K562 (cell line): Measurements from ENCODE around the gene B4GALT7. TPM values are rescaled to one million over a fixed set of nuclear protein-coding genes. Genes with fewer than 3 reads are reported as not detected.

Experiments
- CBX5 ChIP-seq: IDR thresholded peaks from 2 replicates; pipeline ENCODE4 v1.6.1; 2014; ENCODE audit warnings: low read depth, borderline replicate concordance
- CREM ChIP-seq: IDR thresholded peaks from 2 replicates; pipeline ENCODE4 v1.6.1; 2014; ENCODE audit warnings: antibody characterized with exemption, low read depth
- DMBX1 ChIP-seq: fragments of 250-450 bp; sonication (Bioruptor Pico); IDR thresholded peaks from 2 replicates; pipeline ENCODE4 v1.8.0; 2022; ENCODE audit warnings: inconsistent platforms, mild to moderate bottlenecking, moderate library complexity, borderline replicate concordance
- HCFC1 ChIP-seq: IDR thresholded peaks from 2 replicates; pipeline ENCODE4 v1.6.1; 2012; ENCODE audit warnings: low read depth, low read length, improper control_type of control experiment
- LEF1 ChIP-seq: fragments of 450-650 bp; IDR thresholded peaks from 2 replicates; pipeline ENCODE4 v1.6.1; 2016; ENCODE audit warnings: mild to moderate bottlenecking
- NBN ChIP-seq: fragments of 450-650 bp; IDR thresholded peaks from 2 replicates; pipeline ENCODE4 v1.6.1; 2016; ENCODE audit warnings: low read depth, mild to moderate bottlenecking
- NFXL1 ChIP-seq: fragments of 450-650 bp; formaldehyde crosslinking; IDR thresholded peaks from 2 replicates; pipeline ENCODE4 v1.4.0; 2021; ENCODE audit warnings: mild to moderate bottlenecking
- NONO ChIP-seq, 2 experiments: fragments of 200-400 bp in 1 of 2; fragments of 450-650 bp in 1 of 2; formaldehyde crosslinking in 1 of 2; IDR thresholded peaks; 2 replicates each; pipeline ENCODE4 v1.6.1; 2017; ENCODE audit warnings: low read depth in 2 of 2, mild to moderate bottlenecking in 2 of 2, moderate library complexity in 2 of 2, low read length in 1 of 2
- RBM17 ChIP-seq: fragments of 200-400 bp; formaldehyde crosslinking; IDR thresholded peaks from 2 replicates; pipeline ENCODE4 v1.6.1; 2017; ENCODE audit warnings: low read depth, mild to moderate bottlenecking, low read length, borderline replicate concordance
- SMARCB1 ChIP-seq: IDR thresholded peaks from 2 replicates; pipeline ENCODE4 v1.6.1; 2011; ENCODE audit warnings: improper control_type of control experiment, low read depth; ENCODE audit not compliant: insufficient read length
- TEAD4 ChIP-seq, 2 experiments: sonication (generic) in 1 of 2; formaldehyde crosslinking in 1 of 2; IDR thresholded peaks; 2 replicates each; pipeline versions ENCODE4 v1.6.1 to v1.8.0; 2012 to 2022; ENCODE audit warnings: borderline replicate concordance in 1 of 2, inconsistent platforms in 1 of 2, low read length in 1 of 2, mild to moderate bottlenecking in 1 of 2, missing genetic modification reagents in 1 of 2
- ZBTB8A ChIP-seq: fragments of 450-650 bp; IDR thresholded peaks from 2 replicates; pipeline ENCODE4 v1.6.1; 2018; ENCODE audit warnings: mild to moderate bottlenecking, moderate library complexity; ENCODE audit not compliant: partially characterized antibody
- ZNF282 ChIP-seq: sonication (generic); formaldehyde crosslinking; IDR thresholded peaks from 2 replicates; pipeline ENCODE4 v1.8.1; 2023; ENCODE audit warnings: missing genetic modification reagents
- ZNF347 ChIP-seq: fragments of 450-650 bp; formaldehyde crosslinking; IDR thresholded peaks from 2 replicates; pipeline ENCODE4 v1.4.0; 2020; ENCODE audit warnings: low read depth, mild to moderate bottlenecking, moderate library complexity
- ZNF583 ChIP-seq: fragments of 250-450 bp; sonication (Bioruptor Pico); IDR thresholded peaks from 2 replicates; pipeline ENCODE4 v1.4.0; 2020
- polyA plus RNA-seq, 8 experiments: library from polyadenylated mRNA; depleted of rRNA in 4 of 8; stranded (reverse) in 5 of 8; unstranded in 3 of 8; fragments of >200 nt; fragmentation: Nextera tagmentation in 2 of 8; fragmentation: Illumina TruSeq in 1 of 8; extraction: Ambion mirVana in 2 of 8; extraction: Trizol in 1 of 8; gene quantifications; 2 replicates each; pipeline versions ENCODE4 v1.2.1 to v1.2.3, GENCODE V29; 2011 to 2014; ENCODE audit warnings: inconsistent platforms in 1 of 8, missing spikeins in 1 of 8
- total RNA-seq, 7 experiments: library from RNA; depleted of rRNA in 6 of 7; stranded (reverse); fragments of >200 nt in 6 of 7; fragmentation: Illumina TruSeq in 2 of 7; extraction: Trizol in 2 of 7; gene quantifications; 2 replicates each; pipeline versions ENCODE4 v1.2.1 to v1.2.3, GENCODE V29; 2011 to 2021; ENCODE audit warnings: low replicate concordance in 1 of 7
- TF ChIP-seq, protein P1 (sequence below): sonication (generic); formaldehyde crosslinking; IDR thresholded peaks from 2 replicates; pipeline ENCODE4 v1.8.1; 2022; ENCODE audit warnings: missing genetic modification reagents
- TF ChIP-seq, protein P2 (sequence below): fragments of 450-650 bp; formaldehyde crosslinking; IDR thresholded peaks from 2 replicates; pipeline ENCODE4 v1.4.0; 2020; ENCODE audit warnings: mild to moderate bottlenecking, moderate library complexity
- TF ChIP-seq, protein P3 (sequence below): fragments of 250-450 bp; sonication (Bioruptor Pico); IDR thresholded peaks from 2 replicates; pipeline ENCODE4 v1.4.0; 2020; ENCODE audit warnings: borderline replicate concordance
- TF ChIP-seq, protein P4 (sequence below), 2 experiments: fragments of 450-650 bp in 1 of 2; sonication (generic) in 1 of 2; formaldehyde crosslinking in 1 of 2; IDR thresholded peaks in 1 of 2; conservative IDR thresholded peaks in 1 of 2; 2 replicates each; pipeline versions ENCODE4 v1.6.1 to v1.8.1; 2016 to 2023; ENCODE audit warnings: mild to moderate bottlenecking in 2 of 2, moderate library complexity in 2 of 2, inconsistent platforms in 1 of 2, missing genetic modification reagents in 1 of 2
- TF ChIP-seq, protein P5 (sequence below), 3 experiments: fragments of 200-800 bp in 1 of 3; sonication (Bioruptor generic) in 1 of 3; sonication (generic) in 1 of 3; formaldehyde crosslinking in 1 of 3; IDR thresholded peaks; 2 replicates each; pipeline versions ENCODE4 v1.6.1 to v1.8.0; 2016 to 2022; ENCODE audit warnings: mild to moderate bottlenecking in 2 of 3, missing compliant biosample characterization in 2 of 3, missing genetic modification characterization in 2 of 3, missing genetic modification reagents in 1 of 3

The B4GALT7 gene
- total and polyA plus RNA-seq, 9 of the 15 experiments (the other 6 are each of a cell fraction or from before 2014, with no cell fraction given): 0.34 to 17.7 (median 9.1) TPM

DNA sequence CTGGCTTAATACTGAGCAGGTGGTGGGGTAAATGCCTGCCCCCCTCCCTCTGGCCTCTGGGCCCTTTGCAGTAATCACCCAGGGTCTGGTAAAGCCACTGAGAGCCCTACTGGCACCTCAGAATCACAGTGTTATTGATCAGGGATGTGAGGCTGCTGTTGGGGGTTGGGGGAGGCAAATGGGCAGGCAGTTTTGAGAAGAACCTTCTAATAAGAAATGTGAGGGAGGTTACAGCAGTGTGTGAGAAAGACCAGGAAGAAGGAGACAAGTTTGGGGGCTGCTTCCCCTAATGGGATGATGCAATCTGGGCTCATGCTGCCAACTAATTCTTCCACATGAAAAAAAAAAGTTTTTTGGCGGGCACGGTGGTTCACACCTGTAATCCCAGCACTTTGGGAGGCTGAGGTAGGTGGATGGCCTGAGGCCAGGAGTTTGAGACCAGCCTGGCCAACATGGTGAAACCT is 3.1 kb upstream of the B4GALT7 start (continued):
- no peak for TF ChIP-seq CBX5
- TF ChIP-seq, protein P1, sequence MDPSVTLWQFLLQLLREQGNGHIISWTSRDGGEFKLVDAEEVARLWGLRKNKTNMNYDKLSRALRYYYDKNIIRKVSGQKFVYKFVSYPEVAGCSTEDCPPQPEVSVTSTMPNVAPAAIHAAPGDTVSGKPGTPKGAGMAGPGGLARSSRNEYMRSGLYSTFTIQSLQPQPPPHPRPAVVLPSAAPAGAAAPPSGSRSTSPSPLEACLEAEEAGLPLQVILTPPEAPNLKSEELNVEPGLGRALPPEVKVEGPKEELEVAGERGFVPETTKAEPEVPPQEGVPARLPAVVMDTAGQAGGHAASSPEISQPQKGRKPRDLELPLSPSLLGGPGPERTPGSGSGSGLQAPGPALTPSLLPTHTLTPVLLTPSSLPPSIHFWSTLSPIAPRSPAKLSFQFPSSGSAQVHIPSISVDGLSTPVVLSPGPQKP (CRISPR knock-in tag): no peak
- TF ChIP-seq HCFC1: no peak
- no peak for TF ChIP-seq RBM17
- no peak for TF ChIP-seq ZNF347
- no peak for TF ChIP-seq NBN
- TF ChIP-seq DMBX1 (CRISPR knock-in tag): no peak
- TF ChIP-seq, protein P2, sequence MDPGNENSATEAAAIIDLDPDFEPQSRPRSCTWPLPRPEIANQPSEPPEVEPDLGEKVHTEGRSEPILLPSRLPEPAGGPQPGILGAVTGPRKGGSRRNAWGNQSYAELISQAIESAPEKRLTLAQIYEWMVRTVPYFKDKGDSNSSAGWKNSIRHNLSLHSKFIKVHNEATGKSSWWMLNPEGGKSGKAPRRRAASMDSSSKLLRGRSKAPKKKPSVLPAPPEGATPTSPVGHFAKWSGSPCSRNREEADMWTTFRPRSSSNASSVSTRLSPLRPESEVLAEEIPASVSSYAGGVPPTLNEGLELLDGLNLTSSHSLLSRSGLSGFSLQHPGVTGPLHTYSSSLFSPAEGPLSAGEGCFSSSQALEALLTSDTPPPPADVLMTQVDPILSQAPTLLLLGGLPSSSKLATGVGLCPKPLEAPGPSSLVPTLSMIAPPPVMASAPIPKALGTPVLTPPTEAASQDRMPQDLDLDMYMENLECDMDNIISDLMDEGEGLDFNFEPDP (CRISPR knock-in tag): no peak
- TF ChIP-seq ZNF583: no peak
- TF ChIP-seq, protein P3, sequence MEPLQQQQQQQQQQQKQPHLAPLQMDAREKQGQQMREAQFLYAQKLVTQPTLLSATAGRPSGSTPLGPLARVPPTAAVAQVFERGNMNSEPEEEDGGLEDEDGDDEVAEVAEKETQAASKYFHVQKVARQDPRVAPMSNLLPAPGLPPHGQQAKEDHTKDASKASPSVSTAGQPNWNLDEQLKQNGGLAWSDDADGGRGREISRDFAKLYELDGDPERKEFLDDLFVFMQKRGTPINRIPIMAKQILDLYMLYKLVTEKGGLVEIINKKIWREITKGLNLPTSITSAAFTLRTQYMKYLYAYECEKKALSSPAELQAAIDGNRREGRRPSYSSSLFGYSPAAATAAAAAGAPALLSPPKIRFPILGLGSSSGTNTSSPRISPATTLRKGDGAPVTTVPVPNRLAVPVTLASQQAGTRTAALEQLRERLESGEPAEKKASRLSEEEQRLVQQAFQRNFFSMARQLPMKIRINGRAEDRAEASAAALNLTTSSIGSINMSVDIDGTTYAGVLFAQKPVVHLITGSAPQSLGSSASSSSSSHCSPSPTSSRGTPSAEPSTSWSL (CRISPR knock-in tag): no peak
- no peak for TF ChIP-seq CREM
- TF ChIP-seq NONO (IDR thresholded peaks at IDR 0.05; ENCODE audit: low read depth in 2 of 2, low read length in 1 of 2): no peak
- no peak for TF ChIP-seq SMARCB1
- no peak for TF ChIP-seq LEF1
- no peak for TF ChIP-seq ZNF282 (CRISPR knock-in tag)
- TF ChIP-seq TEAD4 (IDR thresholded peaks at IDR 0.05; ENCODE audit: low read length): no peak
- no peak for TF ChIP-seq TEAD4 (CRISPR knock-in tag; IDR thresholded peaks at IDR 0.05; ENCODE audit: borderline replicate concordance)
- TF ChIP-seq NFXL1 (CRISPR knock-in tag): no peak
- TF ChIP-seq, protein P4, sequence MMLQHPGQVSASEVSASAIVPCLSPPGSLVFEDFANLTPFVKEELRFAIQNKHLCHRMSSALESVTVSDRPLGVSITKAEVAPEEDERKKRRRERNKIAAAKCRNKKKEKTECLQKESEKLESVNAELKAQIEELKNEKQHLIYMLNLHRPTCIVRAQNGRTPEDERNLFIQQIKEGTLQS (IDR thresholded peaks at IDR 0.05): peak; percentile 68
- TF ChIP-seq, protein P4 (CRISPR knock-in tag; conservative IDR thresholded peaks at IDR 0.05): no peak
- TF ChIP-seq, protein P5, sequence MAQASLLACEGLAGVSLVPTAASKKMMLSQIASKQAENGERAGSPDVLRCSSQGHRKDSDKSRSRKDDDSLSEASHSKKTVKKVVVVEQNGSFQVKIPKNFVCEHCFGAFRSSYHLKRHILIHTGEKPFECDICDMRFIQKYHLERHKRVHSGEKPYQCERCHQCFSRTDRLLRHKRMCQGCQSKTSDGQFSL (CRISPR knock-in tag; IDR thresholded peaks at IDR 0.05): no peak
- TF ChIP-seq, protein P5 (tag; IDR thresholded peaks at IDR 0.05): no peak
- TF ChIP-seq ZBTB8A: no peak
